Gastrocnemius medialis (tissue), 4 donors: ENCODE results near the gene KLHL8. TPM values are rescaled to one million over a fixed set of nuclear protein-coding genes. Genes with fewer than 3 reads are reported as not detected.
A peak's percentile ranks its signal among the peaks of the same experiment; 100 is the strongest.
"Not testable (repeated sequence)": the region's sequence is repeated elsewhere in the genome, so short reads cannot be mapped to it uniquely, and the experiment has no call there.

Source experiments
- ATAC-seq, 2 donors: fragments of 150-250 bp; one replicate each; pipeline ENCODE4 v1.9.1; 2016
- DNase-seq, 2 donors: peaks; one replicate each; pipeline ENCODE4 v3.0.0-alpha.2; 2019
- H3K27ac ChIP-seq, 4 donors: fragments of 200-600 bp; sonication (generic); 1 replicate in 1 of 4; 2 replicates in 3 of 4; pipeline ENCODE4 v1.5.1; 2016 to 2018; ENCODE audit warnings: mild to moderate bottlenecking in 2 of 4, moderate library complexity in 1 of 4
- H3K27me3 ChIP-seq, 3 donors: fragments of 200-600 bp; sonication (generic) in 2 of 3; 1 replicate in 1 of 3; 2 replicates in 2 of 3; pipeline versions ENCODE4 v1.5.1 to v1.6.0; 2016 to 2019; ENCODE audit warnings: mild to moderate bottlenecking in 1 of 3, moderate library complexity in 1 of 3
- H3K36me3 ChIP-seq, 2 donors: fragments of 200-600 bp; sonication (generic) in 1 of 2; one replicate each; pipeline ENCODE4 v1.5.1; 2017 to 2018
- H3K4me1 ChIP-seq, 2 donors: fragments of 200-600 bp; sonication (generic) in 1 of 2; one replicate each; pipeline ENCODE4 v1.5.1; 2016 to 2017; ENCODE audit warnings: mild to moderate bottlenecking in 2 of 2
- H3K4me3 ChIP-seq, 4 donors: fragments of 200-600 bp; sonication (generic) in 3 of 4; 1 replicate in 1 of 4; 2 replicates in 3 of 4; pipeline ENCODE4 v1.5.1; 2016 to 2019; ENCODE audit warnings: mild to moderate bottlenecking in 2 of 4
- H3K9me3 ChIP-seq, 3 donors: fragments of 200-600 bp; sonication (generic) in 2 of 3; 1 replicate in 1 of 3; 2 replicates in 2 of 3; pipeline ENCODE4 v1.5.1; 2016 to 2019
- CTCF ChIP-seq, 5 experiments: fragments of 450-650 bp in 3 of 5; fragments of 200-600 bp in 2 of 5; sonication (generic) in 2 of 5; IDR thresholded peaks in 4 of 5; conservative IDR thresholded peaks in 1 of 5; 1 replicate in 4 of 5; 2 replicates in 1 of 5; pipeline ENCODE4 v1.5.1; 2016 to 2019; ENCODE audit warnings: antibody characterized with exemption in 5 of 5, mild to moderate bottlenecking in 3 of 5, moderate library complexity in 3 of 5
- POLR2A ChIP-seq, 2 donors: fragments of 450-650 bp; IDR thresholded peaks; one replicate each; pipeline ENCODE4 v1.6.1; 2017; ENCODE audit warnings: antibody characterized with exemption in 2 of 2, mild to moderate bottlenecking in 2 of 2, moderate library complexity in 2 of 2
- in situ Hi-C, 4 donors: fragments of 200-750 bp; cut with MboI; loops; one replicate each; pipeline versions ENCODE4 v1.15.0 to v1.8.0; 2017; ENCODE audit warnings: low sequenced_read_pairs in 4 of 4
- intact Hi-C: fragments of 100-400 bp; cut with DNase I; formaldehyde crosslinking; loops from one replicate; pipeline ENCODE4 v1.15.1; 2023; ENCODE audit warnings: low total_unique reads
- total RNA-seq, 4 donors: library from RNA; depleted of rRNA; stranded (reverse); fragments of >200 nt; gene quantifications; one replicate each; pipeline versions ENCODE4 v1.1.0 to v1.2.3, GENCODE V29; 2016

The KLHL8 gene
- total RNA-seq, 4 donors from 2014 or later, result 15.5 to 19.4 (median 18.6) TPM

GRCh38 chr4:87147116-87147515 is 73.3 kb downstream of the KLHL8 start:
- intact Hi-C loops, result no loop called here
- H3K36me3 ChIP-seq, result peaks cover 0 to 13% of the 10 kb centered on the region in 2 donors
- no peaks in the 10 kb centered on the region for H3K4me1 ChIP-seq
- H3K27ac ChIP-seq, result no peak overlapping the region
- H3K9me3 ChIP-seq, result no peaks in the 10 kb centered on the region
- no peaks in the 10 kb centered on the region for H3K27me3 ChIP-seq
- ATAC-seq (no peak), DNase-seq (no peak)
- no peak for TF ChIP-seq CTCF (IDR thresholded peaks at IDR 0.05 in 4 of 5, conservative IDR thresholded peaks at IDR 0.05 in 1 of 5)
- TF ChIP-seq POLR2A (IDR thresholded peaks at IDR 0.05), result no peak
- in situ Hi-C loops, result loop anchor here in 1 of 4 donors (25.0 kb wide), 1 partner anchor 315 kb away; no protein-coding TSS in a partner anchor
- no peak overlapping the region for H3K4me3 ChIP-seq

- H3K4me1 ChIP-seq, intact Hi-C loops, H3K9me3 ChIP-seq, ATAC-seq, DNase-seq, H3K4me3 ChIP-seq, H3K27me3 ChIP-seq, H3K27ac ChIP-seq: not testable (repeated sequence)
- in situ Hi-C loops, result loop anchor here in 1 of 4 donors (25.0 kb wide), 1 partner anchor 316 kb away; no protein-coding TSS in a partner anchor
- H3K36me3 ChIP-seq, result peaks cover 0 to 17% of the 10 kb centered on the region in 2 donors
Measured at GRCh38 chr4:87145934-87146333, 74.5 kb downstream of the KLHL8 start.

GRCh38 chr4:87144356-87144755 is 76.1 kb downstream of the KLHL8 start:
- no peak for TF ChIP-seq CTCF (IDR thresholded peaks at IDR 0.05 in 4 of 5, conservative IDR thresholded peaks at IDR 0.05 in 1 of 5)
- no peak for TF ChIP-seq POLR2A (IDR thresholded peaks at IDR 0.05)
- H3K4me1 ChIP-seq, result peaks cover 0 to 9% of the 10 kb centered on the region in 2 donors
- ATAC-seq (no peak), DNase-seq (no peak)
- no peak overlapping the region for H3K27ac ChIP-seq
- no peaks in the 10 kb centered on the region for H3K9me3 ChIP-seq
- H3K27me3 ChIP-seq, result no peaks in the 10 kb centered on the region
- peaks cover 0 to 26% of the 10 kb centered on the region in 2 donors for H3K36me3 ChIP-seq
- intact Hi-C loops, result no loop called here
- in situ Hi-C loops, result loop anchor here in 1 of 4 donors (25.0 kb wide), 1 partner anchor 318 kb away; no protein-coding TSS in a partner anchor
- H3K4me3 ChIP-seq, result no peak overlapping the region

DNA sequence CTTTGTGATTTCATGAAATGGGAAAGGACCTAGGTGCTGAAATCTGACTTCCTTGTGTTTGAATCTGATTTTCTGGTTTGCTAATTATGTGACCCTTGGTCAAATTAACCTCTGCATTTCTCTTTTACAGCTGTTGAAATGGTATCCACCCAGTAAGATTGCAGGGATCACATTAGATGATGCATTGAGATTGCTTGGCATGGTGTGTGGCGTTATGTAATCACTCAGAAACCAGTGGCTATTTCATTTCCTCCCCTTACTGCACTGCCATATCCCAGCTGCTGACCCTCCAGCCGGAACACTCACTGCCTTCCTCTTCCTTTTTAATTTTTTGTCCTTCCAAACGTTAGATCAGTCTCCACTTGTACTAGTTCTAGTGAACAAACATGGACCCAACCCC is 79.0 kb downstream of the KLHL8 start:
- Histone ChIP-seq H3K4me1 (peaks cover 0 to 9% of the 10 kb centered on the region in 2 donors), H3K27ac (no peak overlapping the region), H3K4me3 (no peak overlapping the region), H3K27me3 (no peaks in the 10 kb centered on the region), H3K9me3 (no peaks in the 10 kb centered on the region), H3K36me3 (peaks cover 0 to 55% of the 10 kb centered on the region in 2 donors)
- DNase-seq (no peak), ATAC-seq (peak in 1 of 2 donors; percentile 43)
- intact Hi-C loops (no loop called here), in situ Hi-C loops (loop anchor here in 1 of 4 donors (25.0 kb wide), 1 partner anchor 321 kb away; no protein-coding TSS in a partner anchor)
- TF ChIP-seq CTCF (IDR thresholded peaks at IDR 0.05 in 4 of 5, conservative IDR thresholded peaks at IDR 0.05 in 1 of 5) (no peak), POLR2A (IDR thresholded peaks at IDR 0.05) (no peak)

GRCh38 chr4:87134122-87134521 is 86.3 kb downstream of the KLHL8 start:
- no peaks in the 10 kb centered on the region for H3K27me3 ChIP-seq
- peaks cover 9 to 11% of the 10 kb centered on the region in 2 donors for H3K4me1 ChIP-seq
- ATAC-seq (no peak), DNase-seq (no peak)
- H3K36me3 ChIP-seq, result peaks cover 8 to 94% of the 10 kb centered on the region in 2 donors
- no peak overlapping the region for H3K27ac ChIP-seq
- no peak overlapping the region for H3K4me3 ChIP-seq
- no peaks in the 10 kb centered on the region for H3K9me3 ChIP-seq
- TF ChIP-seq POLR2A (IDR thresholded peaks at IDR 0.05) (no peak), CTCF (IDR thresholded peaks at IDR 0.05 in 4 of 5, conservative IDR thresholded peaks at IDR 0.05 in 1 of 5) (no peak)
- intact Hi-C loops (no loop called here), in situ Hi-C loops (loop anchor here in 1 of 4 donors (25.0 kb wide), 1 partner anchor 328 kb away; no protein-coding TSS in a partner anchor)
